Parathyroid adenoma (tissue), 2 donors: Measurements from ENCODE around the gene DIP2C.

Experiments used
- H2AFZ ChIP-seq: fragments of 300-600 bp; sonication (generic); one replicate; pipeline ENCODE4 v1.7.0; 2017; ENCODE audit warnings: antibody characterized with exemption, mild to moderate bottlenecking
- H3K27ac ChIP-seq: fragments of 300-600 bp; sonication (generic); one replicate; pipeline ENCODE4 v1.7.0; 2017
- H3K27me3 ChIP-seq: fragments of 300-600 bp; sonication (generic); one replicate; pipeline ENCODE4 v1.7.0; 2017; ENCODE audit warnings: low read length; ENCODE audit not compliant: control insufficient read depth, insufficient read depth
- H3K36me3 ChIP-seq: fragments of 300-600 bp; sonication (generic); one replicate; pipeline ENCODE4 v1.7.0; 2017; ENCODE audit warnings: low read length; ENCODE audit not compliant: control insufficient read depth, insufficient read depth
- H3K4me1 ChIP-seq: fragments of 300-600 bp; sonication (generic); one replicate; pipeline ENCODE4 v1.7.0; 2017; ENCODE audit warnings: control low read depth
- H3K4me2 ChIP-seq: fragments of 300-600 bp; sonication (generic); one replicate; pipeline ENCODE4 v1.7.0; 2017; ENCODE audit warnings: low read length
- H3K4me3 ChIP-seq: fragments of 300-600 bp; sonication (generic); one replicate; pipeline ENCODE4 v1.7.0; 2017; ENCODE audit warnings: low read depth, low read length
- H3K79me2 ChIP-seq: fragments of 300-600 bp; sonication (generic); one replicate; pipeline ENCODE4 v1.7.0; 2017; ENCODE audit warnings: control low read depth
- H3K9ac ChIP-seq: fragments of 300-600 bp; sonication (generic); one replicate; pipeline ENCODE4 v1.7.0; 2017; ENCODE audit warnings: mild to moderate bottlenecking
- H3K9me3 ChIP-seq: fragments of 300-600 bp; sonication (generic); one replicate; pipeline ENCODE4 v1.7.0; 2017; ENCODE audit warnings: low read length; ENCODE audit not compliant: control insufficient read depth
- TF ChIP-seq, protein P1 (sequence below): fragments of 300-600 bp; sonication (generic); IDR thresholded peaks from one replicate; pipeline ENCODE4 v1.7.0; 2017; ENCODE audit warnings: antibody characterized with exemption, mild to moderate bottlenecking
- donor health status: primary hyperparathyroidism.

The DIP2C gene

GRCh38 chr10:637771-638195, 51.7 kb downstream of the DIP2C start:
- TF ChIP-seq, protein P1, sequence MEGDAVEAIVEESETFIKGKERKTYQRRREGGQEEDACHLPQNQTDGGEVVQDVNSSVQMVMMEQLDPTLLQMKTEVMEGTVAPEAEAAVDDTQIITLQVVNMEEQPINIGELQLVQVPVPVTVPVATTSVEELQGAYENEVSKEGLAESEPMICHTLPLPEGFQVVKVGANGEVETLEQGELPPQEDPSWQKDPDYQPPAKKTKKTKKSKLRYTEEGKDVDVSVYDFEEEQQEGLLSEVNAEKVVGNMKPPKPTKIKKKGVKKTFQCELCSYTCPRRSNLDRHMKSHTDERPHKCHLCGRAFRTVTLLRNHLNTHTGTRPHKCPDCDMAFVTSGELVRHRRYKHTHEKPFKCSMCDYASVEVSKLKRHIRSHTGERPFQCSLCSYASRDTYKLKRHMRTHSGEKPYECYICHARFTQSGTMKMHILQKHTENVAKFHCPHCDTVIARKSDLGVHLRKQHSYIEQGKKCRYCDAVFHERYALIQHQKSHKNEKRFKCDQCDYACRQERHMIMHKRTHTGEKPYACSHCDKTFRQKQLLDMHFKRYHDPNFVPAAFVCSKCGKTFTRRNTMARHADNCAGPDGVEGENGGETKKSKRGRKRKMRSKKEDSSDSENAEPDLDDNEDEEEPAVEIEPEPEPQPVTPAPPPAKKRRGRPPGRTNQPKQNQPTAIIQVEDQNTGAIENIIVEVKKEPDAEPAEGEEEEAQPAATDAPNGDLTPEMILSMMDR: no peak
- H3K9ac ChIP-seq: no peak overlapping the region
- H3K36me3 ChIP-seq: no peaks in the 10 kb centered on the region
- H3K4me3 ChIP-seq: no peak overlapping the region
- no peaks in the 10 kb centered on the region for H3K27me3 ChIP-seq
- H3K79me2 ChIP-seq: peaks cover 14% of the 10 kb centered on the region
- no peak overlapping the region for H2AFZ ChIP-seq
- peaks cover 15% of the 10 kb centered on the region for H3K4me1 ChIP-seq
- no peak overlapping the region for H3K4me2 ChIP-seq
- H3K9me3 ChIP-seq: no peaks in the 10 kb centered on the region
- no peak overlapping the region for H3K27ac ChIP-seq

DNA sequence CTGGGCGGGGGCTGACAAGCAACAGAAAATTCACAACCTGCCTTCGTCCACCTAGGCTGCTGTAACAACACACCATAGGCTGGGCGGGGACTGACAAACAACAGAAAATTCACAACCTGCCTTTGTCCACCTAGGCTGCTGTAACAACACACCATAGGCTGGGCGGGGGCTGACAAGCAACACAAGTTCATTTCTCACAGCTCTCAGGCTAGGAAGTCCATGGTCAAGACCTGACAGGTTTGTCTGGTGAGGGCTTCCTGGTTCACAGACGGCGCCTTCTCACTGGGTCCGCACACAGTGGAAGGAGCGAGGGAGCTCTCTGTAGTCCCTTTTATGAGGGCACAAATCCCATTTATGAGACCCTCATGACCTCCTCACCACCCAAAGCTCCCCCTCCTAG, 52.2 kb downstream of the DIP2C start:
- no peak overlapping the region for H3K27ac ChIP-seq

GRCh38 chr10:636769-637168, 52.7 kb downstream of the DIP2C start:
- Histone ChIP-seq H3K9ac (no peak overlapping the region), H2AFZ (no peak overlapping the region), H3K4me1 (peaks cover 15% of the 10 kb centered on the region), H3K36me3 (no peaks in the 10 kb centered on the region), H3K4me3 (no peak overlapping the region), H3K9me3 (no peaks in the 10 kb centered on the region), H3K27ac (no peak overlapping the region), H3K79me2 (peaks cover 11% of the 10 kb centered on the region), H3K27me3 (no peaks in the 10 kb centered on the region), H3K4me2 (no peak overlapping the region)
- TF ChIP-seq, protein P1: no peak

More for the DNA sequence above, 52.2 kb downstream of the DIP2C start:
- no peak overlapping the region for H3K9ac ChIP-seq
- TF ChIP-seq, protein P1: no peak
- H3K4me2 ChIP-seq: no peak overlapping the region
- H3K36me3 ChIP-seq: no peaks in the 10 kb centered on the region
- H3K4me1 ChIP-seq: peaks cover 15% of the 10 kb centered on the region
- no peak overlapping the region for H2AFZ ChIP-seq
- H3K27me3 ChIP-seq: no peaks in the 10 kb centered on the region
- H3K79me2 ChIP-seq: peaks cover 11% of the 10 kb centered on the region
- H3K9me3 ChIP-seq: no peaks in the 10 kb centered on the region
- no peak overlapping the region for H3K4me3 ChIP-seq

DNA sequence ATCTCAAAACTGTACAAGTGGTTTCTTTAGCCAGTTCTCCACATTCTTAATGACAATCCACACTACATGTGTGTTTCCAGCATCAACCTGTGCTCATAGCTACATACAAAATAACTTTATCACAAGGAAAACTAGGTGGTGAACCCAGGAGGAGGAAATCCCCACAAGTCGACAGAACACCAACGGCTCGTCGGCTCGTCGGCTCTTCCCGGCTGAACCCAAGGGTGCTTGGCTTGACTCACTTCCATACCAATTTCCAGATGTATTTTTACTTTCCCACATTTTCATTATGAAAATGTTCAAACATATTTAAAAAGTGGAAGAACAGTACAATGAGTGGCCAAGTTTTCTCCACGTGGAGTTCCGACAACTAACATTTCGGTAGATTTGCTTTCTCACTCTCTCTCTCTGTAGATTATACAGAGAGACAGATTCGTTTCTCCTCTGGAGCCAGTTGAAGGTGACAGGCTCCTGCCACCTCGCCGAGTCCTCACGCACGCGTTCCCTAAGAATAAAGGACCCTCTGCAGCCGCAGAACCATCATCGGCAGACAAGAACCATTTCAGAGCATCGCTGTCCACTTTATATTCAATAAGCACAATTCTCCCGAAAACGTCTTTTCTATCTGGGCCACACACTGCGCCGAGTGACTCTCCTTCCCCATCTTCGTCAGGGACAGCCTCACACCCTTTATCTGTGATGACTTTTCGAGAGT, 53.3 kb downstream of the DIP2C start:
- no peaks in the 10 kb centered on the region for H3K36me3 ChIP-seq
- no peak overlapping the region for H3K4me3 ChIP-seq
- no peak overlapping the region for H3K4me2 ChIP-seq
- H3K27me3 ChIP-seq: no peaks in the 10 kb centered on the region
- H3K79me2 ChIP-seq: peaks cover 8% of the 10 kb centered on the region
- H3K9ac ChIP-seq: no peak overlapping the region
- H3K4me1 ChIP-seq: peaks cover 15% of the 10 kb centered on the region
- H3K27ac ChIP-seq: no peak overlapping the region
- TF ChIP-seq, protein P1: no peak
- H3K9me3 ChIP-seq: no peaks in the 10 kb centered on the region
- H2AFZ ChIP-seq: no peak overlapping the region
